Activated T-cell treated with anti-CD3 and anti-CD28 coated beads, Interleukin-2, amount 50 U/mL, for 48 hours (primary cell): Measurements from ENCODE around the gene ATP7A.

Experiments used
- DNase-seq, 2 experiments: peaks; one replicate each; pipeline ENCODE4 v3.0.0-alpha.2; 2020

The ATP7A gene

GRCh38 chrX:77945910-77946545 is 35.5 kb downstream of the ATP7A start:
- DNase-seq, result no peak

- DNase-seq, result no peak
Measured at GRCh38 chrX:77946571-77946970, 36.1 kb downstream of the ATP7A start.

- DNase-seq, result no peak
Measured at GRCh38 chrX:77949840-77950239, 39.3 kb downstream of the ATP7A start.

- no peak for DNase-seq
Measured at GRCh38 chrX:77952173-77952572, 41.7 kb downstream of the ATP7A start.

- no peak for DNase-seq
Measured at GRCh38 chrX:77953302-77953701, 42.8 kb downstream of the ATP7A start.

GRCh38 chrX:77953708-77954107 is 43.2 kb downstream of the ATP7A start:
- DNase-seq, result no peak

GRCh38 chrX:77960567-77960966 is 50.1 kb downstream of the ATP7A start:
- no peak for DNase-seq

GRCh38 chrX:77961063-77961462 is 50.6 kb downstream of the ATP7A start:
- no peak for DNase-seq

GRCh38 chrX:77962068-77962902 is 51.8 kb downstream of the ATP7A start:
- peak in 1 of 2 experiments; percentile 27 for DNase-seq

- no peak for DNase-seq
Measured at GRCh38 chrX:77966361-77966760, 55.9 kb downstream of the ATP7A start.

- DNase-seq, result no peak
Measured at GRCh38 chrX:77967631-77968030, 57.1 kb downstream of the ATP7A start.

GRCh38 chrX:77969538-77969937 is 59.0 kb downstream of the ATP7A start, which contains the start of gene PGAM4:
PGAM4 (minus strand) TSS chrX:77969638; CDS start chrX:77969638, 0 bp downstream.
- DNase-seq, result no peak

- DNase-seq, result no peak
Measured at GRCh38 chrX:77975755-77976154, 65.3 kb downstream of the ATP7A start.

GRCh38 chrX:77977095-77977494 is 66.6 kb downstream of the ATP7A start:
- DNase-seq, result no peak

GRCh38 chrX:77977518-77977917 is 67.0 kb downstream of the ATP7A start:
- no peak for DNase-seq

GRCh38 chrX:77979870-77980269 is 69.4 kb downstream of the ATP7A start:
- DNase-seq, result no peak

- DNase-seq, result no peak
Measured at GRCh38 chrX:78011846-78012245, 101.4 kb downstream of the ATP7A start.

- DNase-seq, result no peak
Measured at GRCh38 chrX:78019586-78020483, 109.3 kb downstream of the ATP7A start.

- peak; percentile 22 for DNase-seq
Measured at GRCh38 chrX:78024349-78025059, 114.0 kb downstream of the ATP7A start.

GRCh38 chrX:78027798-78028197 is 117.3 kb downstream of the ATP7A start:
- DNase-seq, result no peak

GRCh38 chrX:78029663-78030062 is 119.2 kb downstream of the ATP7A start:
- no peak for DNase-seq

GRCh38 chrX:78035061-78035460 is 124.6 kb downstream of the ATP7A start:
- no peak for DNase-seq

- DNase-seq, result no peak
Measured at GRCh38 chrX:78037881-78038280, 127.4 kb downstream of the ATP7A start.
